Vagina (tissue), 2 donors: ENCODE data around the gene ABLIM2.

Experiments used
- POLR2A ChIP-seq, 2 donors: fragments of 450-650 bp; IDR thresholded peaks; one replicate each; pipeline ENCODE4 v1.6.1; 2017; ENCODE audit warnings: antibody characterized with exemption in 2 of 2, mild to moderate bottlenecking in 2 of 2, moderate library complexity in 2 of 2
- POLR2AphosphoS5 ChIP-seq, 2 donors: sonication (generic); formaldehyde crosslinking; IDR thresholded peaks; one replicate each; pipeline ENCODE4 v1.9.0; 2017; ENCODE audit warnings: antibody characterized with exemption in 2 of 2, mild to moderate bottlenecking in 2 of 2, low read depth in 1 of 2; ENCODE audit not compliant: insufficient read depth in 1 of 2
- TF ChIP-seq, protein P1 (sequence below), 3 experiments: fragments of 450-650 bp in 2 of 3; fragments of 200-600 bp in 1 of 3; sonication (generic) in 1 of 3; IDR thresholded peaks; one replicate each; pipeline ENCODE4 v1.5.1; 2017 to 2019; ENCODE audit warnings: antibody characterized with exemption in 3 of 3, mild to moderate bottlenecking in 2 of 3, moderate library complexity in 2 of 3

- TF ChIP-seq POLR2A (IDR thresholded peaks at IDR 0.05) (no peak), POLR2AphosphoS5 (IDR thresholded peaks at IDR 0.05; ENCODE audit: insufficient read depth in 1 of 2, low read depth in 1 of 2) (no peak)
- TF ChIP-seq, protein P1, sequence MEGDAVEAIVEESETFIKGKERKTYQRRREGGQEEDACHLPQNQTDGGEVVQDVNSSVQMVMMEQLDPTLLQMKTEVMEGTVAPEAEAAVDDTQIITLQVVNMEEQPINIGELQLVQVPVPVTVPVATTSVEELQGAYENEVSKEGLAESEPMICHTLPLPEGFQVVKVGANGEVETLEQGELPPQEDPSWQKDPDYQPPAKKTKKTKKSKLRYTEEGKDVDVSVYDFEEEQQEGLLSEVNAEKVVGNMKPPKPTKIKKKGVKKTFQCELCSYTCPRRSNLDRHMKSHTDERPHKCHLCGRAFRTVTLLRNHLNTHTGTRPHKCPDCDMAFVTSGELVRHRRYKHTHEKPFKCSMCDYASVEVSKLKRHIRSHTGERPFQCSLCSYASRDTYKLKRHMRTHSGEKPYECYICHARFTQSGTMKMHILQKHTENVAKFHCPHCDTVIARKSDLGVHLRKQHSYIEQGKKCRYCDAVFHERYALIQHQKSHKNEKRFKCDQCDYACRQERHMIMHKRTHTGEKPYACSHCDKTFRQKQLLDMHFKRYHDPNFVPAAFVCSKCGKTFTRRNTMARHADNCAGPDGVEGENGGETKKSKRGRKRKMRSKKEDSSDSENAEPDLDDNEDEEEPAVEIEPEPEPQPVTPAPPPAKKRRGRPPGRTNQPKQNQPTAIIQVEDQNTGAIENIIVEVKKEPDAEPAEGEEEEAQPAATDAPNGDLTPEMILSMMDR (IDR thresholded peaks at IDR 0.05): no peak
These were observed 68.8 kb downstream of the ABLIM2 start for GRCh38 chr4:8089862-8090261.
